ENCODE measurements around the gene AKT2. TPM values are rescaled to one million over a fixed set of nuclear protein-coding genes. Genes with fewer than 3 reads are reported as not detected.

AKT2 gene
- total RNA-seq, 1 experiment from 2014 or later: 149 TPM

DNA sequence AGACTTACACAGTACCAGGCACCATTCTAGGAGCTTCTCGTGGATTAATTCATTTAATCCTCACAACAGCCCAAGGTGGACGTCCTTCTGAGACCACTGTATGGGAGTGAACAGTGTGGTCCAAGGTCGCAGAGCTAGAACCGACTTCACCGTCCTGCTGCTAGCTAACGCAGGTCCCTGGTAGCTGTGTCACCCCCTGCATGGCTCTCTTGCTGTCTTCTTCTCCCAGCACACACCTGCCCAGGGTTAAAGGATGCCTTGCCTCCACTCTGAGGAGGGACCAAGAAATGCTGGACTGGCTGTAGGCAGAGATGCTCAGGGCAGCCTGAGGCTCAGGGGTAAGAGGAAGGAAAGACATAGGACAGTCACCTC is 3.0 kb downstream of the AKT2 start:
- H3K4me2 ChIP-seq: no peak overlapping the region
- intact Hi-C loops (cut with micrococcal nuclease; ENCODE audit: unreplicated experiment): no loop called here
- peaks cover 17% of the 10 kb centered on the region; the same call in 1 of the 2 replicates for H3K4me1 ChIP-seq (replicated peaks; ENCODE audit: insufficient read depth)
- DNase-seq: no peak
- peaks cover 38% of the 10 kb centered on the region for H4K20me1 ChIP-seq (ENCODE audit: insufficient read depth)
- ChIA-PET CTCF (no interaction called here), POLR2A (ENCODE audit: unreplicated experiment) (no interaction called here)
- peaks cover 4% of the 10 kb centered on the region; the same call in 1 of the 2 replicates for H3K36me3 ChIP-seq (ENCODE audit: low read depth)
- peaks cover 13% of the 10 kb centered on the region; the same call in 1 of the 2 replicates for H3F3A ChIP-seq (ENCODE audit: insufficient read depth, low read depth)
- no peaks in the 10 kb centered on the region for H3K27me3 ChIP-seq (ENCODE audit: insufficient read depth, low read depth)
- no peaks in the 10 kb centered on the region for H3K9me2 ChIP-seq (ENCODE audit: insufficient read depth)
- no peak overlapping the region for H3K4me3 ChIP-seq
- TF ChIP-seq EZH2 (IDR thresholded peaks at IDR 0.05; ENCODE audit: low read depth): no peak
- TF ChIP-seq, protein P1, sequence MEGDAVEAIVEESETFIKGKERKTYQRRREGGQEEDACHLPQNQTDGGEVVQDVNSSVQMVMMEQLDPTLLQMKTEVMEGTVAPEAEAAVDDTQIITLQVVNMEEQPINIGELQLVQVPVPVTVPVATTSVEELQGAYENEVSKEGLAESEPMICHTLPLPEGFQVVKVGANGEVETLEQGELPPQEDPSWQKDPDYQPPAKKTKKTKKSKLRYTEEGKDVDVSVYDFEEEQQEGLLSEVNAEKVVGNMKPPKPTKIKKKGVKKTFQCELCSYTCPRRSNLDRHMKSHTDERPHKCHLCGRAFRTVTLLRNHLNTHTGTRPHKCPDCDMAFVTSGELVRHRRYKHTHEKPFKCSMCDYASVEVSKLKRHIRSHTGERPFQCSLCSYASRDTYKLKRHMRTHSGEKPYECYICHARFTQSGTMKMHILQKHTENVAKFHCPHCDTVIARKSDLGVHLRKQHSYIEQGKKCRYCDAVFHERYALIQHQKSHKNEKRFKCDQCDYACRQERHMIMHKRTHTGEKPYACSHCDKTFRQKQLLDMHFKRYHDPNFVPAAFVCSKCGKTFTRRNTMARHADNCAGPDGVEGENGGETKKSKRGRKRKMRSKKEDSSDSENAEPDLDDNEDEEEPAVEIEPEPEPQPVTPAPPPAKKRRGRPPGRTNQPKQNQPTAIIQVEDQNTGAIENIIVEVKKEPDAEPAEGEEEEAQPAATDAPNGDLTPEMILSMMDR (conservative IDR thresholded peaks at IDR 0.05): no peak
- H3K79me2 ChIP-seq (ENCODE audit: low read depth): peaks cover 76% of the 10 kb centered on the region
- H3K27ac ChIP-seq: no peak overlapping the region
- H2AFZ ChIP-seq: no peak overlapping the region
- BruUV-seq (replicated peaks): no TSS peak
- no peaks in the 10 kb centered on the region for H3K9me3 ChIP-seq (ENCODE audit: insufficient read depth, low read depth)

GRCh38 chr19:40281381-40282208 is 3.5 kb downstream of the AKT2 start:
- peaks cover 82% of the 10 kb centered on the region for H3K79me2 ChIP-seq (ENCODE audit: low read depth)
- H3K9me3 ChIP-seq (ENCODE audit: insufficient read depth, low read depth): no peaks in the 10 kb centered on the region
- H3K27ac ChIP-seq: no peak overlapping the region
- intact Hi-C loops (cut with micrococcal nuclease; ENCODE audit: unreplicated experiment): no loop called here
- no peaks in the 10 kb centered on the region for H3K9me2 ChIP-seq (ENCODE audit: insufficient read depth)
- ChIA-PET POLR2A (ENCODE audit: unreplicated experiment) (no interaction called here), CTCF (no interaction called here)
- no peak for TF ChIP-seq EZH2 (IDR thresholded peaks at IDR 0.05; ENCODE audit: low read depth)
- TF ChIP-seq, protein P1 (conservative IDR thresholded peaks at IDR 0.05): no peak
- peaks cover 4% of the 10 kb centered on the region; the same call in 1 of the 2 replicates for H3K36me3 ChIP-seq (ENCODE audit: low read depth)
- DNase-seq: no peak
- no peak overlapping the region for H3K4me3 ChIP-seq
- H3K4me2 ChIP-seq: no peak overlapping the region
- no TSS peak for BruUV-seq (replicated peaks)
- peaks cover 17% of the 10 kb centered on the region; the same call in 1 of the 2 replicates for H3K4me1 ChIP-seq (replicated peaks; ENCODE audit: insufficient read depth)
- no peaks in the 10 kb centered on the region for H3K27me3 ChIP-seq (ENCODE audit: insufficient read depth, low read depth)
- peaks cover 8% of the 10 kb centered on the region; the same call in 1 of the 2 replicates for H3F3A ChIP-seq (ENCODE audit: insufficient read depth, low read depth)
- H4K20me1 ChIP-seq (ENCODE audit: insufficient read depth): peaks cover 42% of the 10 kb centered on the region
- H2AFZ ChIP-seq: no peak overlapping the region

GRCh38 chr19:40280608-40281221 is 4.4 kb downstream of the AKT2 start:
- intact Hi-C loops (cut with micrococcal nuclease; ENCODE audit: unreplicated experiment): no loop called here
- no peak for TF ChIP-seq EZH2 (IDR thresholded peaks at IDR 0.05; ENCODE audit: low read depth)
- TF ChIP-seq, protein P1 (conservative IDR thresholded peaks at IDR 0.05): no peak
- Histone ChIP-seq H3K79me2 (ENCODE audit: low read depth) (peaks cover 88% of the 10 kb centered on the region), H3F3A (ENCODE audit: insufficient read depth, low read depth) (no peaks in the 10 kb centered on the region), H2AFZ (no peak overlapping the region), H3K9me3 (ENCODE audit: insufficient read depth, low read depth) (no peaks in the 10 kb centered on the region), H3K4me2 (no peak overlapping the region), H3K27ac (no peak overlapping the region), H3K36me3 (ENCODE audit: low read depth) (peaks cover 4% of the 10 kb centered on the region; the same call in 1 of the 2 replicates), H3K27me3 (ENCODE audit: insufficient read depth, low read depth) (no peaks in the 10 kb centered on the region), H4K20me1 (ENCODE audit: insufficient read depth) (peaks cover 46% of the 10 kb centered on the region), H3K4me1 (replicated peaks; ENCODE audit: insufficient read depth) (peaks cover 14% of the 10 kb centered on the region; the same call in 1 of the 2 replicates), H3K4me3 (no peak overlapping the region), H3K9me2 (ENCODE audit: insufficient read depth) (no peaks in the 10 kb centered on the region)
- ChIA-PET CTCF (interaction anchor here (0.5 to 0.6 kb wide), 2 partner anchors 25 to 311 kb away, joined by 3 to 4 read pairs; no protein-coding TSS in a partner anchor), POLR2A (ENCODE audit: unreplicated experiment) (no interaction called here)
- DNase-seq: no peak
- BruUV-seq (replicated peaks): no TSS peak

Measured in PC-9 (cell line).